A549 treated with GW870086 at 1 μM for 4 hours (cell line): Measurements from ENCODE around the gene SNTN. TPM values are rescaled to one million over a fixed set of nuclear protein-coding genes. Genes with fewer than 3 reads are reported as not detected.

Experiments
- total RNA-seq: library from RNA; stranded (reverse); fragments of 200-300 nt; extraction: Qiagen RNA extraction; gene quantifications from 5 replicates; pipeline ENCODE4 v1.2.3, GENCODE V29; 2022; ENCODE audit warnings: low read depth

Gene SNTN
- total RNA-seq: not detected in 5 replicates

DNA sequence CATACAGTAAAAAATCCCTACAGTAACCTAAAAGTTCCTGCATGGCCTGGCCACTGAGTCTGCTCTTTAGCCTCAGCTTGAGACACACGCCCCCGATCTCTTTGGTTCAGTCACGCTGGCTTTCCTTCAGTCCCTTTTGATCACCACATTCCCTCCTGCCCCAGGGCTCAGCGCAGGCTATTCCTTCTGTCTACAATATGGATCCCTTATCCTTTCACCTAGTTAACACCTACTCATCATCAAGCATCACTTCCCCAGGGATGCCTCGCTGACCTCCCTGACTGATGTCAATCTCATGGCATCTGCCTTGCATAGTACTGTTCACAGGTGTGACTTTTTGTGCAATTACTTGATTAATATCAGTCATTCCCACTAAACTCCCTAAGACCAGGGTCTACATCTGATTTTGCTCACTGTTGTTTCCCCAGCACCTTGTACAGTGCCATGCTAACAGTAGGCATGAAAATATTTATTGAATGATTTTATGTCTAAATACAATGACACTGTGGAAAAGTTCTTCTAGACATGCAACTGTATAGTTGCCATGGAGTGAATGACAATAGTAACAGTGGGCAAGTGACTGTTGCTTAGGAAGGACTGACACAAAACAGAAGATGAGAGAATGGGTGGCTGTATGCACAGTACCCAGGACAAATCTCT lies at the start of gene SNTN:
TSS of gene SNTN (plus strand) at position 610 of the 660 bp plus-strand sequence. CDS start at position 623, 13 bp downstream.

Other genes with a start within 250 kb of the SNTN start
- gene C3orf49, start 166.6 kb downstream of the SNTN start, total RNA-seq: not detected in 5 replicates
- 61.0 to 69.9 TPM (median 62.4 TPM) in 5 replicates for gene THOC7, start 211.1 kb downstream of the SNTN start, total RNA-seq
- gene ATXN7, start 211.2 kb downstream of the SNTN start, total RNA-seq: 2.1 to 5.7 TPM (median 3.8 TPM) in 5 replicates